ENCODE measurements around the gene PARD6G. TPM values are rescaled to one million over a fixed set of nuclear protein-coding genes. Genes with fewer than 3 reads are reported as not detected.

PARD6G gene
- total RNA-seq, 1 experiment from 2014 or later: 3.9 TPM

DNA sequence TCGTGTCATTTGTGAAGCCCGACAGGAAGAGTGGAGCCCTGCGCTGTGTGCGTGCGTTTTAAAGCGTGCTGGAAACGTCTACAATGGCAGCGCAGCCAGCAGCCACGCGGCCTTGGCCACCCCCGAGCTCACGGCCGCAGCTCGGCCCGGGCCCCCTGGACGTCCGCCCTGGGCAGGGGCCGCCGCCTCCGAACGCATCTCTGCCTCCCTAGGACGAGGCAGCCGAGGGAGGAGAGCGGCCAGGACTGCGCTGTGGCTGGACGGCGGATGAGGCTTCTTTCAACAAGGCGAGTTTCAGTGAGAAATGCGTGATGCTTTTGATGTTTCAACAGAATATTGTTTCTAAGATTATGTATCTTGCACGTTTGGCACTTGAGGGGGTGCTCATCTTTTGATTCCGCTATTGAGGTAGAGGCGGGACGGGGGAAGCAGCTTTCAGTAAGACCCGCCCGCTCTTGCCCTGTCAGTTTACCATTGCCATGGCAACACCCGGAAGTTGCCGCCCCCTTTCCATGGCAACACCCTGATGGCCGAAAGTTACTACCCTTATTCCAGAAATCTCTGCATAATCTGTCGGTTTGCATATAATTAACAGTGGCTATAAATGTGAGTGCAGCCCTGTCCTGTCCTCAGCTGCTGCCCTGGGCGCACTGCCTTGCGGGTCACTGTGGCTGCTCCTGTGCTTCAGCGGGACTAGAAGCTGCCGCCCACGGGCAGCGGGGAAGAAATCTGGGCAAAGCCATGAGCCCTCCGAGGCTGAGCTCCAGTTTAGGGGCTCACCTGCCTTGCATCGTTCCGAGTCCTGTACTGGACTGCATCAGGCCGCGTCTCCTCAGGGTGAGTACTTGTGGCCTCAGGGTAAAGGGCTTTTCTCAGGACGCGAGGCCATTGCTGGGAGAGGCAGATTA is 99.6 kb downstream of the PARD6G start:
- DNase-seq (ENCODE audit: low read depth): peak; percentile 68

DNA sequence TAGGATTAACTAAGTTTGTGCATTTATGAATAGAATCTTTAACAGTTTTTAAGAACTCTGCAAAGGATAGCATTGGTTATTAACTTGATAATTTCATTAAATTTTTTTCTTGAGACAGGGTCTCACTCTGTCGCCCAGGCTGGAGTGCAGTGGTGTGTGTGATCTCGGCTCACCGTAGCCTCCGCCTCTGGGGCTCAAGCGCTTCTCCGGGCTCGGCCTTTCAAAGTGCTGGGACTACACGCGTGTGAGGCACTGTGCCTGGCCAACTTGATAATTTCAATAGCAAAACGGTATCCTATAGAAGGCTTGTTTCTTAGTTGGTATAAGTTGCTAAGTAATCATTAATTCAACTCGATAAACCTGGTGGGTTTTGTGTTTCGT is 100.3 kb downstream of the PARD6G start:
- DNase-seq (ENCODE audit: low read depth): no peak

DNA sequence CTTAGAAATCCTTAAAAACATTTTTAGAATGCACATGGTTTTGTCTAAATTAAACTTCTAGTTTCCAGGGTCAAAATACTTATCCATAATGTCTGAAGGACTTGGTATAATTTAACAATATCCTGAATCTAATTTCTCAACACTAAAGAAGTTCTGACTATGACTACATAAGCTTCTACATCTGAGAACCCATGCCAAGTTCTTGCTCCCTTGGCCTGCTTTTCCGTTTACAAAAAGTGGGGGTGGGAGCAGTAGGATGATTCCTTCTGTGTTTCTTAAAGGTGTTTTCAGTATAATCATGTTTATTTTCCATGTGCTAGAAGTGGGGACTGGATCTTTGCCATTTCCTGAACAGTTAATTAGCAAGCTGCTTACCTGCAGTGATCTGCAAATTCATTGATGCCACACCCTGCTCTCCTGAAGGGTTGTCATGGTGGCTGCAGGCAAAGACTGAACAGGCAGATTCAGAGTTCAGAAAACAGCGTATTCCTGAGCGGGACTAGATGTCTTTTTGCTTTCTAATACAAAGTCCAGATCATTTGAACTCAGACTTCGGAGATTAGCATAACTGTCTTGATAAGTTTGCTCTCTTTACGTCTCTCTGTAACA is 102.0 kb downstream of the PARD6G start:
- no peak for DNase-seq (ENCODE audit: low read depth)

DNA sequence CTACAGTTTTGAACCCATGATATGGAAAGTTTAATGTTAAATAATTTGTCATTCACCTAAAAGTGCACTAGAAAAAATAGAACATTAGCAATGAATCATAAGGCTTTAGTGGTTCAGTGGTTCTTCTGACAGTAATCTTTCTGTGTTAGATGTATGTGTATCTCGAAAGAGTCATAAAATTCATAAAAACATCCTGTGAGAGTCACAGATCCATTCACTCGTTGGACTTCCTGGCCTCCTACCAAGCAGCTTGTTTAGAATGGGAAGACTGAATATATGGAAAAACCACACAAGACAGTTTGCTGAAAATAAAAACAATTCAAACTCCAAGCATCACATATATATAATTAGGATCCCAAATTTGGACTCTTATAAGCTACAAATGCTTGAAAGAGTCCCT is 103.4 kb downstream of the PARD6G start:
- DNase-seq (ENCODE audit: low read depth): peak; percentile 74

DNA sequence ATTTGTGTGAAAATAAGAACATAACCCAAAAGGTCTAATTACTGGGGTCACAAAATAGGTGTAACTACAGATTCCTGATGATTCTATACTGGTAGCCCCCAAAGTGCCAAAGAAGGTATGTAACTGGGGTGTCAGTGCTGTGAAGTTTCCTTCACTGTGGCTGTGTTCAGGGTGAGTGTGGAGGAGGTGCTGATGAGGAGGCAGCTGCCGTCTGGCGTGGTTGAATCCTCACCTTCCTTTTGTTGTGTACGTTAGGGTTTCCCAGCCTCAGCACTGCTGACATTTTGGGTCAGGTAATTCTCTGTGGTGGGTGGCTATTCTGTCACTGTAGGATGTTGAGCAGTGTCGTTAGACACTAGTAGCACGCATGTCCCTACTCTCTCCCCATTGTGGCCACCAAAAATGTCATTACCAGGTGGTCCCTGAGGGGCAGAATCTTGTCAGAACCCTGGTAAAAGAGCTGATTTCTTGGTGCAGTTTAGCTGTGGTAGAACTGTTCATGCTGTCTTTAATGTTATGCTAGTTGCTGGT is 106.8 kb downstream of the PARD6G start:
- no peak for DNase-seq (ENCODE audit: low read depth)

DNA sequence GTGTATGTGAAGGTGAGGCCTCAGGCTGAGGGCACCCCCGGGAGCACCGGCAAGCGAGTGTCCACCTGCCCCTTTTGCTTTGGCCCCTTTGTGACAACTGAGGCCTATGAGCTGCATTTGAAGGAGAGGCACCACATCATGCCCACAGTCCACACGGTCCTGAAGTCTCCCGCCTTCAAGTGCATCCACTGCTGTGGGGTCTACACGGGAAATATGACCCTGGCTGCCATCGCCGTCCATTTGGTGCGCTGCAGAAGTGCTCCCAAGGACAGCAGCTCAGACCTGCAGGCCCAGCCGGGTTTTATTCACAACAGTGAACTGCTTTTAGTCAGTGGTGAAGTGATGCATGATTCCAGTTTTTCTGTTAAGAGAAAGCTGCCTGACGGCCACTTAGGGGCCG is 109.3 kb downstream of the PARD6G start:
- DNase-seq (ENCODE audit: low read depth): no peak

DNA sequence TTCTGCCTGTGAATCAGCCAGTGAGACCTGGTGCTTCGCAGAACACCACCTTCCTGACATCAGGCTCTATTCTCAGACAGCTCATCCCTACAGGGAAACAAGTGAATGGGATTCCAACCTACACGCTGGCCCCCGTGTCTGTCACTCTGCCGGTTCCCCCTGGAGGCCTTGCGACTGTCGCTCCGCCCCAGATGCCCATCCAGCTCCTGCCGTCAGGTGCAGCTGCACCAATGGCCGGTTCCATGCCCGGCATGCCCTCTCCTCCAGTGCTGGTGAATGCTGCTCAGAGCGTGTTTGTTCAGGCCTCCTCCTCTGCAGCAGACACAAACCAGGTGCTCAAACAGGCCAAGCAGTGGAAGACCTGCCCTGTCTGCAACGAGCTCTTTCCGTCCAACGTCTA is 110.2 kb downstream of the PARD6G start:
- DNase-seq (ENCODE audit: low read depth): no peak

DNA sequence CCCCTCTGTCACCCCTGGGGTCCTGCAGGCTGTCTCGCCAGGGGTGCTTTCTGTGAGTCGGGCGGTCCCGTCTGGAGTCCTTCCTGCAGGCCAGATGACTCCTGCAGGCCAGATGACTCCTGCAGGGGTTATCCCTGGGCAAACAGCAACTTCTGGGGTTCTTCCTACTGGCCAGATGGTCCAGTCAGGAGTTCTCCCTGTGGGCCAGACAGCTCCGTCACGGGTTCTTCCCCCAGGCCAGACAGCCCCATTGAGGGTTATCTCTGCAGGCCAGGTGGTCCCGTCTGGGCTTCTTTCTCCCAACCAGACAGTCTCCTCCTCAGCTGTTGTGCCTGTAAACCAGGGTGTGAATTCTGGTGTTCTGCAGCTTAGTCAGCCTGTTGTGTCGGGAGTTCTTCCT is 110.6 kb downstream of the PARD6G start:
- no peak for DNase-seq (ENCODE audit: low read depth)

DNA sequence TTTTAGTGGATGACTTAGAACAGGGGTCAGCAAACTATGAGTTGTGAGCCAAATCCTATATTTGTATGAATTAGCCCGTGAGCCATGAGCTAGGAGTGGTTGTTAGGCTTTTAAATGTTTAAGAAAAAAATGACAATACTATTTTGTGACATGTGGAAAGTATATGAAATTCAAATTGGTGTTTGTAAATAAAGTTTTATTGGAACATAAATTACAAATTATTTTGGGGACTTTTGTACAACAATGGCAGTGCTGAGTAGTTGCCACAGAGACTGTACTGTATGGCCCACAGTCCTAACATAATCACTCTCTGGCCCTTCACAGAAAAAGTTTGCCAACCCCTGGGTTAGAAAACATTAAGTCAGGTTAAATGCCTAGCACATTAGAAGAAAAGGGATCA is 112.2 kb downstream of the PARD6G start:
- no peak for DNase-seq (ENCODE audit: low read depth)

DNA sequence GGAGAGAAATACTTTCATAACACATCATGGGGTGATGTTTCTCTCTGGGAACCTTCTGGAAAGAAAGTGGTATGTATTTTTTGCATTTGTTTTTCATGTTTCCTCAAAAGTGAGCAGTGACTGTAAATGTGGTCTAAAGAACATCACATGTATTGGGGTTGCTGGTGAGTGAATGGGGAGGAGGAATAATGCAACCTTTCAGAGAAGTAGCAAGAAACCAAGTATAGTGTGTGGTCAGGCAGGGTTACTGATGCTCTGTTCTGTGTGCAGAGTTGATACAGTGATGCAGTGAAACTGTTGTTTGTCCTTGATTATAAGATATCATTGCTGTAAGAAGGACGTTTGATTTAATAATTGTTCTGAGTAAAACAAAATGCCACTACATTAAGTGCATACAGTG is 114.2 kb downstream of the PARD6G start:
- DNase-seq (ENCODE audit: low read depth): no peak

DNA sequence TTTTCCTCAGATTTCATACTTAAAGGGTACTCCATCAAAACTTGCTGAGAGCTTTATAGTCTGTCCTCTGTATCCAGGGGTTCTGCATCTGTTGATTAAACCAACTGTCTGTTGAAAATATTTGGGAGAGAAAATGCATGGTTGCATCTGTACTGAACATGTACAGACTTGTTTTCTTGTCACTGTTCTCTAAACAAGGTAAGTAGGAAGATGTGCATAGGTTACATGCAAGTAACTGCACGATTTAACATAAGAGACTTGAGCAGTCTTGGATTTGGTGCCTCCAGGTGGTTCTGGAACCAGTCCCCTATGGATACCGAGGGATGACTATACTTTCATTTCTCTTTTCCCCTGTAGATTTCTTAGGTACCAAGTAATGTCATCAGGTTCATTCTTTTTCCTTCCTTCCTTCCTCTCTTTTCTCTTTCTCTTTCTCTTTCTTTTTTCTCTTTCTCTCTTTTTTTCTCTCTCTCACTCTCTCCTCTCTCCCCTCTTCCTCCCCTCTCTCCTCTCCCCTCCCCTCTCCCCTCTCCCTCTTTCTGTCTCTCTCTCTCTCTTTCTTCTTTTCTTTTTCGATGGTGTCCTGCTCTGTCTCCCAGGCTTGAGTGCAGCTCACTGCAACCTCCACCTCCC is 115.0 kb downstream of the PARD6G start:
- no peak for DNase-seq (ENCODE audit: low read depth)

DNA sequence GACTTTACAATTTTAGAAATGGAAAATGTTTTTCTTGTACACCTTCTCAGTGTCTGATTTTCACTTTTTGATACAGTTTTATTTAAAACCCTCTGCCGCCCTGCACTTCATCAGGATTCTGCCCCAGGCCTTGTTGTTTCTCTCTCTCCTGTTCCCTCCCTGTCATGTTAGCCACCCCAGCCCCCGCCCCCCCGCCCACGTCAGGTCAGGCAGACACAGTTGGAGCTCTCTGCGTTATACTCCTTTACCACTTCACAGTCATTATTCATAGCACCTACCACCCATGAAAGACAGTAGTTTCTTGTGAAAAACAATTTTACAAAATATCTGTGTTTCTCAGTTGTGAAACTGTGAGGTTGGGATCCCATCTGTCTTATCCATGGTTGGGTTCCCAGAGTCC is 116.8 kb downstream of the PARD6G start:
- no peak for DNase-seq (ENCODE audit: low read depth)

DNA sequence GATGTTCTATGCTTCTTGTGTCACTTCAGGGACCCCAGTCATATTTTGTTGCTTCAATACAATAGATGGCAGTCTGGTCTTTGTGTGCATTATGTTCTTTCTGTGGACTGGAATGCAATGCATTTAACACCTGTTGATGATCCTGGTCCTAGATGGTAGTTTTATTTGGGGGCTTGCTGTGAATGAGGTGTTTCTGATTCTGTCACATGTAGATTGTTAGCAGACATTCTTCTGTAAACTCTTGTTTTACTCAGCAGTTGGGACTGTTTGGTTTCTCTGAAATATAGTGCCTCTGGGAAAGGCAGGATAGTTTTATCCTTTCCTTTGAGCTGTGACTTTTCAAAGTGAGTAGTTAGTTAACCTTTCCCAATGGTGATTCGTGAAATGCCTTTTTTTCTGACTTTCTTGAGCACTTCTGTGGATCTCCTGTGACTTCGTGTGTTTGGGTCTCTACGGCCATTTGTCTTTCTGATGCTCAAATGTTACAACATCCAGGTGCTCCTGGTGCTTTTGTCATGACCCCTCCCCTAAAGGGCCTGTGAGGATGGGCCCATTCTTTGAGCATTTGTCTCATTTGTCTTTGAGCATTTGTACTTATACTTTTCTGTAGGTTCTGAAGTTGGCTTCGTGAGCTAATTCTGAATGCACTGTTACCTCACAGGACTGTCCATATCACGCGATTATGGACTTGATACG is 117.5 kb downstream of the PARD6G start:
- DNase-seq (ENCODE audit: low read depth): no peak

DNA sequence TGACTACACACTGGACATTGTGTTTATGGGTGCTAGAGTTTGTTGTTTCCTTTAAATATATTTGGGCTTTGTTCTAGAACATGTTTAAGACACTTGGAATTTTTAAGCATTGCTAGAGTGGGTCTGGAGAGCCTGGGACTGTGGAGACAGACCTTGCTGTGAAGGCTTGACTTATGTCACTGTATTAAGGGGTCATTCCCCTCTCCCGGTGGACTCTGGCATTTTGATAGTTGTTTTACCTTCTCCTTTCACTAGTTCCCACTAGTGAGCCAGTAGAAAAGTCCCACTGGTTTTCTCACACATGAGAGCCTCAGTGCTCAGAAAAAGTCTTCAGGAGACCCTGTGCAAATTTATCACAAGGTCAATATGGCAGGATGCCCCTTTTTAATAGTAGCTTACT is 119.7 kb downstream of the PARD6G start:
- no peak for DNase-seq (ENCODE audit: low read depth)

DNA sequence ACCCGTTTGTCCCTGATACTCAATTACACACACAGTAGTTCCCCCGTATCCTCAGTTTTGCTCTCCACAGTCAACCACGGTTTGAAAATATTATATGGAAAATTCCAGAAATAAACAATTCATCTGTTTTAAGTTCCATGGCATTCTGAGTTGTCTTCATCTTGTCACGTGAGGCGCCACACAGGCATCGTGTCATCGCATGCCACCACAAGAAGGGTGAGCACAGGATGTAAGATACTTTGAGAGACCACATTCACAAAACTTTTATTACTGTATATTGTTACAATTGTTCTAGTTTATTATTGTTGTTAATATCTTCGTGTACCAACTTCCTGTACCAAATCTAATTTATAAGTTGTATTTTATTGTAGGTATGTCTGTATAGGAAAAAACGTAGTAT is 120.5 kb downstream of the PARD6G start:
- no peak for DNase-seq (ENCODE audit: low read depth)

DNA sequence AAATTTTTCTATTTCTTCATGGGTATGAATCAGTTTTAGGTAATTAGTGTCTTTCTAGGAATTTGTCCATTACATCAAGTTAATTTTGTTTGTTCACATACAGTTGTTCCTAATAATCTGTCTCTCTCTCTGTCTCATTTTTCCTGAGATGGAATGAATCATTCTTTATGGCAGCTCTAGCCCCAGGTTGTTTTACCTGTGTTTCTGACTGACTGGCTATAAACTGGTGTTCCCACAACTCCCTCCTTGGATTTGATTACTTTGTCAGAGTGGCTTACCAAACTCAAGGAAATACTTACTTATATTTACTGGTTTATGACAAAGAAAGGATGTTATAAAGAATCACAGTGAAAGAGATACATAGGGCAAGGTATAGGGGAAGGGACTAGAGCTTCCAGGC is 123.2 kb downstream of the PARD6G start:
- no peak for DNase-seq (ENCODE audit: low read depth)

DNA sequence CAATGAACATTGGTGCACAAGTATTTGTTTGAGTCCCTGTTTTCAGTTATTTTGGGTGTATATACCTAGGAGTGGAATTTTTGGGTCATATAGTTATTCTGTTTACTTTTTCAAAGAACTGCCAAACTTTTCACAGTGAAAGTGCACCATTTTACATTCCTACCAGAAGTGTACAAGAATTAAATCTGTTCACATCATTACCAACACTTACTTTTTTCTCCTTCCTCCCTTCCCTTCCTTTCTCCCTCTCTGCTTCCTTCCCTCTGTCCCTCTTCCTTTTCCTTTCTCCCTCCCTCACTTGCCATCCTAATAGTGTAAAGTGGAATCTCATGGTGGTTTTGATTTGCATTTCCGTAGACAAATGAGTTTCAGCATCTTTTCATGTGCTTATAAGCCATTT is 126.4 kb downstream of the PARD6G start:
- DNase-seq (ENCODE audit: low read depth): no peak

DNA sequence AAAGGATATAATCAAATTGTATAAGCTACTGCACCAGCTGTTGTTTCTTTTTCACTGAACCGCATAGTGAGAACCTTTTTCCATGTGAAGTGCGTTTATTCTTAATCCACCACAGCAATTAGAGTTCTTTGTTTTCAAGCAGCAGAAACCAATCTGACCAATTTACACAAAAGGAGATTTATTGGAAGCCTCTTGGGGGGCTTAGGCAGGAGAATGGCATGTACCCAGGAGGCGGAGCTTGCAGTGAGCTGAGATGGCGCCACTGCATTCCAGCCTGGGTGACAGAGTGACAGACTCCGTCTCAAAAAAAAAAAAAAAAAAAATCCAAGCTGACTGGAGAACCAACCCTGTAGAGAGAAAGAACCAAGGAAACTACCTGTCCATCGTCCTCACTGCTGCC is 128.2 kb downstream of the PARD6G start:
- DNase-seq (ENCODE audit: low read depth): no peak

DNA sequence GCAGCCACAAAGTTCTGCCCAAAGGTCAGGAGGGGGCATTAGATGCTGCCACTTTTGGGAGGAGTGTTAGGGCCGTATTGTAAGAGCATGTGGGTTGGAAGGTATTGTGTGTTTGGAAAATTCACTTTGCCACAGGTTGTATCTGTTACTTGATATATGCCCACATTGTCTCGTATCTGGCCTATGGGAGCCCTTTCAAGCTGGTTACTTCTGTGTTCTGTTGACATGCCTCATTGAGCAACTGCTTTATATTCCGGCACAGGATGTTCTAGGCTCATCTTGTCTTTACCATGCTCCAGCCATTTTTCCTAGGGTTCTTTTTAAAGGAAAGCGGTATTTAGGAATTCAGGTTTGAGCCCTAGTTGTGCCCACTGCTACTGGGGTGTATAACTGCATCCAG is 132.3 kb downstream of the PARD6G start:
- no peak for DNase-seq (ENCODE audit: low read depth)

DNA sequence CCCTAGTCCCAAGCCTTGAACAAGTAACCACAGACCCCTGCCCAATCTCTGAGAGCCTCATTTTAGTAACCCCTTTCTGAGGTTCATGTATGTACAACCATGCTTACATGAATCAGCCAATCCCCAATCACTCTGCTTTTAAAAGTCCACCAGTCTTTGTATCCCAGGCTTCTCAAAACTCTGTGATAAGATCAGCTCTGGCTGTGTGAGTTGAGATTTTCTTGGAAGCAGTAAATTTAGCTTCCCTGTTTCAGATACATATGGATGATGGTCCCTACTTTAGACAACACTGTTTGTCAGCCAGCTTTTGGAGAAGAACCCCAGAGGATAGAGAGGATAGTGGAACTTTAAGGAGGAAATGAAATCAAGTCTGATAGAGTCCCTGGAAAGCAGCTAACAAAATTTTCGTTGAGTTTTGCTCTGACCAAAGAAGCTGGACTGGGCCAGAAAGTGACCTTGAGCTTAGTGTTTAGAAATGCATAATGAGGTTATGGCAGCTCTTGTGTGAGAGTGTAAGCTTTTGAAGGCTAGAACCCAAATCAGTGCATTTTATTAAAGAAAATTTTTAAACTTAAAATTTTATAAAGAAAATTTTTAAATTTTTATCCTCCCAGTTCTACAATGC is 134.6 kb downstream of the PARD6G start:
- DNase-seq (ENCODE audit: low read depth): no peak

DNA sequence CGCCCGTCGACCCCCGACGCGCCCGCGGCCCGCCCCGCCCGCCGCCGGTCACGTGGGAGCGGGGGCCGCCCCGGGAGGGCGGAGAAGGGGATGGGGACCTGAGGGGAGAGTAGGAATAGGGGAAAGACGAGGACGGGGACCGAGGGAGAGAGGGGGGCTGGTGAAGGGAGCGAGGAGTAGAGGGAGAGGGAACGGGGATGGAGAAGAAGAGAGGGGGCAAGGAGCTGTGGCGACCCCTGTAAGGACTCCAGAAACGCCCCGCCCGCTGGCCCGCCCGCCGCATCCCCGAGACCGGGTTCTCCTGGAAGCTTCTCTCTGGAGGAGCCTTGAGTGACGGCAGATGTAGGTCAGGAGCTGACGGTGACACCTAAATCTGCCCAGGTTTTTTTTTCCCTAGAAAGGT is 137.6 kb downstream of the PARD6G start:
- peak; percentile 48 for DNase-seq (ENCODE audit: low read depth)

All from HT1080 (cell line).